NCI-H345 (cell line): ENCODE measurements around the gene CRABP1.
A peak's percentile ranks its signal among the peaks of the same experiment; 100 is the strongest.

Experiments used
- DNase-seq: peaks from one replicate; lab custom pipeline; 2025; lab: John Stamatoyannopoulos, UW

Gene CRABP1

GRCh38 chr15:78317145-78317836 is 22.9 kb upstream of the CRABP1 start:
- peak; percentile 1 for DNase-seq

- DNase-seq, result no peak
Observed at GRCh38 chr15:78319588-78319987, 20.6 kb upstream of the CRABP1 start.

GRCh38 chr15:78320183-78320582 is 20.0 kb upstream of the CRABP1 start:
- peak; percentile 8 for DNase-seq

- DNase-seq, result no peak
Observed at GRCh38 chr15:78321041-78321570, 19.0 kb upstream of the CRABP1 start.

- DNase-seq, result no peak
Observed at GRCh38 chr15:78321786-78322185, 18.4 kb upstream of the CRABP1 start.

- peak; percentile 60 for DNase-seq
Observed at GRCh38 chr15:78322243-78322642, 17.9 kb upstream of the CRABP1 start.

GRCh38 chr15:78322724-78323521 is 17.2 kb upstream of the CRABP1 start:
- no peak for DNase-seq

- no peak for DNase-seq
Observed at GRCh38 chr15:78323693-78324092, 16.5 kb upstream of the CRABP1 start.

GRCh38 chr15:78324144-78324543 is 16.0 kb upstream of the CRABP1 start:
- no peak for DNase-seq

GRCh38 chr15:78325092-78325843 is 14.9 kb upstream of the CRABP1 start:
- DNase-seq, result no peak

- DNase-seq, result no peak
Observed at GRCh38 chr15:78327466-78327865, 12.7 kb upstream of the CRABP1 start.

- DNase-seq, result no peak
Observed at GRCh38 chr15:78329625-78330024, 10.5 kb upstream of the CRABP1 start.

- DNase-seq, result no peak
Observed at GRCh38 chr15:78334845-78335244, 5.3 kb upstream of the CRABP1 start.

- no peak for DNase-seq
Observed at GRCh38 chr15:78335985-78336384, 4.2 kb upstream of the CRABP1 start.

- no peak for DNase-seq
Observed at GRCh38 chr15:78338781-78339180, 1.4 kb upstream of the CRABP1 start.

GRCh38 chr15:78339559-78339958 is 594 bp upstream of the CRABP1 start:
- no peak for DNase-seq

GRCh38 chr15:78341057-78341987 is 1.2 kb downstream of the CRABP1 start:
- no peak for DNase-seq

GRCh38 chr15:78342021-78342420 is 1.9 kb downstream of the CRABP1 start:
- DNase-seq, result no peak

- no peak for DNase-seq
Observed at GRCh38 chr15:78343276-78344060, 3.3 kb downstream of the CRABP1 start.

- no peak for DNase-seq
Observed at GRCh38 chr15:78345396-78346125, 5.4 kb downstream of the CRABP1 start.
